ENCODE results near the gene TBC1D1. TPM values are rescaled to one million over a fixed set of nuclear protein-coding genes. Genes with fewer than 3 reads are reported as not detected.

TBC1D1 gene
- total and polyA plus RNA-seq, 2 of the 8 experiments (the other 6 are each of a cell fraction or from before 2014, with no cell fraction given): 96.9 to 162 TPM

- Histone ChIP-seq H3K18ac (ENCODE audit: extremely low read depth, low read length) (no peak overlapping the region), H3K9me3 (ENCODE audit: insufficient read depth in 2 of 2, low read depth in 1 of 2, low read length in 1 of 2) (no peaks in the 10 kb centered on the region), H3K4ac (replicated peaks; ENCODE audit: insufficient read length, low read depth, low read length) (no peak overlapping the region), H3K79me1 (ENCODE audit: low read depth, low read length) (no peaks in the 10 kb centered on the region; the same call in 1 of the 2 replicates), H3K23me2 (ENCODE audit: low read depth, low read length) (no peaks in the 10 kb centered on the region), H4K20me1 (replicated peaks in 1 of 2; ENCODE audit: control insufficient read depth in 1 of 2, insufficient read depth in 2 of 2, low read length in 2 of 2) (peaks cover 0 to 2% of the 10 kb centered on the region in 2 experiments), H3K14ac (ENCODE audit: insufficient read length) (no peak overlapping the region), H4K5ac (ENCODE audit: insufficient read length, low read depth, low read length) (no peak overlapping the region), H2BK15ac (ENCODE audit: low read length) (no peak overlapping the region), H3K27ac (ENCODE audit: low read depth, low read length) (no peak overlapping the region), H4K91ac (replicated peaks; ENCODE audit: insufficient read length, low read length) (no peak overlapping the region), H2BK12ac (ENCODE audit: low read depth, low read length) (no peak overlapping the region), H3K4me1 (replicated peaks in 1 of 4; ENCODE audit: control insufficient read depth in 3 of 4, insufficient read depth in 4 of 4, low read length in 3 of 4) (peaks cover 0 to 2% (median 0%) of the 10 kb centered on the region in 4 experiments; a peak in 3 of 7 replicates), H4K8ac (ENCODE audit: extremely low read depth, insufficient read depth, low read length) (no peak overlapping the region), H2BK120ac (replicated peaks; ENCODE audit: low read depth, low read length) (no peak overlapping the region), H3K4me2 (ENCODE audit: insufficient read depth in 1 of 2, low read depth in 2 of 2, low read length in 2 of 2) (no peak overlapping the region), H2BK5ac (ENCODE audit: low read depth, low read length) (no peak overlapping the region), H3K27me3 (replicated peaks in 1 of 4; ENCODE audit: control insufficient read depth in 3 of 4, extremely low read depth in 1 of 4, insufficient read depth in 3 of 4, low read length in 3 of 4) (no peaks in the 10 kb centered on the region), H3K36me3 (ENCODE audit: control insufficient read depth in 2 of 4, insufficient read depth in 4 of 4, low read length in 3 of 4) (peaks cover 0 to 3% (median 0%) of the 10 kb centered on the region in 4 experiments; a peak in 2 of 8 replicates), H2BK20ac (ENCODE audit: low read length) (no peak overlapping the region), H2AK5ac (ENCODE audit: low read depth, low read length) (no peak overlapping the region), H3K56ac (replicated peaks; ENCODE audit: insufficient read length, low read depth, low read length) (no peak overlapping the region), H3K23ac (ENCODE audit: insufficient read length) (no peak overlapping the region), H3K79me2 (ENCODE audit: control insufficient read depth in 1 of 2, insufficient read depth in 2 of 2, low read length in 2 of 2) (no peaks in the 10 kb centered on the region), H2AFZ (ENCODE audit: low read length) (no peak overlapping the region), H3K4me3 (ENCODE audit: extremely low read depth in 1 of 4, insufficient read depth in 2 of 4, low read depth in 3 of 4, low read length in 4 of 4) (no peak overlapping the region), H3K9ac (replicated peaks in 1 of 4; ENCODE audit: extremely low read depth in 1 of 4, low read depth in 3 of 4, low read length in 3 of 4) (no peak overlapping the region)
- FAIRE-seq: peak; percentile 97
- peak; percentile 54 to 84 for DNase-seq (ENCODE audit: low read depth in 1 of 2, low spot score in 2 of 2)
- ChIA-PET CTCF (ENCODE audit: partially characterized antibody) (interaction anchor here (0.6 to 2.1 kb wide), 12 partner anchors 18 to 1879 kb away, joined by 3 to 11 read pairs (median 3); no protein-coding TSS in a partner anchor), POLR2A (ENCODE audit: partially characterized antibody) (no interaction called here)
- WGBS, 2 experiments (ENCODE audit: extremely low coverage in 1 of 2, insufficient coverage in 1 of 2, insufficient read length in 1 of 2, insufficient replicate concordance in 2 of 2, low coverage in 1 of 2, low lambda C conversion rate in 2 of 2, missing lambda C conversion rate in 1 of 2): 42% methylated on average over 11 of the region's 11 CpGs; no CpG with 5 or more reads in 1 of the 2 experiments
- no peak for TF ChIP-seq EGR1 (IDR thresholded peaks at IDR 0.05; ENCODE audit: borderline replicate concordance, low read depth, low read length)
- TF ChIP-seq JUND (IDR thresholded peaks at IDR 0.05; ENCODE audit: low read length): peak; percentile 11; the same call in 1 of the 2 replicates
- TF ChIP-seq RAD21 (IDR thresholded peaks at IDR 0.05 in 1 of 2, conservative IDR thresholded peaks at IDR 0.05 in 1 of 2; ENCODE audit: low read depth in 2 of 2, low read length in 2 of 2): peak; percentile 86 to 87
- peak; percentile 36; the same call in 1 of the 2 replicates for TF ChIP-seq BACH1 (IDR thresholded peaks at IDR 0.05; ENCODE audit: low read length)
- no peak for TF ChIP-seq SIRT6 (IDR thresholded peaks at IDR 0.05; ENCODE audit: low read length)
- TF ChIP-seq CTCF (IDR thresholded peaks at IDR 0.05; ENCODE audit: control extremely low read depth in 1 of 3, insufficient read depth in 1 of 3, low read depth in 1 of 3, low read length in 3 of 3): peak; percentile 71 to 77 (median 72)
Observed at GRCh38 chr4:38062088-38062775, 171.3 kb downstream of the TBC1D1 start.
